Mesothelial cell of epicardium (in vitro differentiated cells): ENCODE measurements around the gene KANK4. TPM values are rescaled to one million over a fixed set of nuclear protein-coding genes. Genes with fewer than 3 reads are reported as not detected.

Source experiments
- DNase-seq, 2 experiments: peaks; one replicate each; pipeline ENCODE4 v3.0.0; 2021; ENCODE audit warnings: low spot score in 2 of 2; ENCODE audit not compliant: unreplicated experiment in 2 of 2
- H3K27ac Mint-ChIP-seq: 2 replicates; pipeline ENCODE4 v1.8.0; 2021; ENCODE audit warnings: mixed read lengths
- H3K27me3 Mint-ChIP-seq: 2 replicates; pipeline ENCODE4 v1.8.0; 2021; ENCODE audit warnings: low read depth, mixed read lengths
- H3K36me3 Mint-ChIP-seq: 2 replicates; pipeline ENCODE4 v1.8.0; 2021; ENCODE audit warnings: mixed read lengths
- H3K4me1 Mint-ChIP-seq: 2 replicates; pipeline ENCODE4 v1.8.0; 2021; ENCODE audit warnings: mixed read lengths
- H3K4me3 Mint-ChIP-seq: 2 replicates; pipeline ENCODE4 v1.8.0; 2021; ENCODE audit warnings: mild to moderate bottlenecking, moderate library complexity, mixed read lengths
- H3K9me3 Mint-ChIP-seq: 2 replicates; pipeline ENCODE4 v1.8.0; 2021; ENCODE audit warnings: mixed read lengths
- total RNA-seq: library from RNA; stranded (reverse); gene quantifications from 3 replicates; pipeline ENCODE4 v1.2.1, GENCODE V29; 2021
- TF ChIP-seq, protein P1 (sequence below): fragments of 200-600 bp; sonication (generic); IDR thresholded peaks from one replicate; pipeline ENCODE4 v1.5.0; 2021; ENCODE audit warnings: antibody characterized with exemption; ENCODE audit not compliant: unreplicated experiment

Gene KANK4
- total RNA-seq, 1 donor from 2014 or later, result 34.3 TPM

DNA sequence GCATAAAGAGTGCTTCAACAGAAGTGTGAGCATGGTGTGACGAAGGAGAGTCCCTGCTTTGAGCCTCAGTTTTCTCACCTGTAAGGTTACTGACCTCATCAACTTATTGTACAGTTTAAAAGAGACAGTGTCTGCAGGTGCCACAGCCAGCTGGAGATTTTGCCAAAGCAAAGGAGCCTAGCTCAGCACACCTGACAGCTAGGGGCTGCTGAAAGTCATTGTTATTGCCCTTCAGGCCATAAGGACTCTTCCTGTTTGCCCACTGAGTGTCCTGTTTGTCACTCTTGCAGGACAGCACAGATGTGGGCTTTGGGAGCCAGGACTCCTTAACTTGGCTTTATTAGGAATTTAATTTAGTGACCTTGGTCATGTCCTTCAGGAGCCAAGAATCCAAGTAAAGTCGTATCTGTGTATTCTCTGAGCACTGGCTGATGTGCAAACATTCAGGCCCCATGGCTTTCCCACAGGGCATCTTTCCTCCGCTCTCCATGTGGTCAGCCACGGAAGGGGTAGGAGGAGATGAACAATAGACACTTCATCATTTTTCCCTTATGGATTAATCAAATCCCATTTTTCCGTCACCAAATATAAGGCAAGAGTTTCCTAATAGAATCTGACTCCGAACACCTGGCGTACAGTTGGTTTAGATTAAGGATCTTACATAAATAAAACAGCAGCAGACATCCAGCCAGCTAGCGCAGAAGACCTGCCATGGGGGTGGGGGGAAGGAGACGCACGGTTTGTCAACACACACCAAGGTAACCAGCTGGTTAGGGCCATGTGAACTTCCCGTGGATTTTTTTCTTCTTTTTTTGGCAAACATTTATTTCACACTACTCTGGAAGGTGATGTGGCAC is 43.1 kb upstream of the KANK4 start:
- Mint-ChIP-seq H3K27me3 (no peaks in the 10 kb centered on the region), H3K36me3 (no peaks in the 10 kb centered on the region), H3K4me1 (peaks cover 11% of the 10 kb centered on the region), H3K9me3 (peaks cover 9% of the 10 kb centered on the region), H3K27ac (no peak overlapping the region), H3K4me3 (no peak overlapping the region)
- no peak for DNase-seq
- TF ChIP-seq, protein P1, sequence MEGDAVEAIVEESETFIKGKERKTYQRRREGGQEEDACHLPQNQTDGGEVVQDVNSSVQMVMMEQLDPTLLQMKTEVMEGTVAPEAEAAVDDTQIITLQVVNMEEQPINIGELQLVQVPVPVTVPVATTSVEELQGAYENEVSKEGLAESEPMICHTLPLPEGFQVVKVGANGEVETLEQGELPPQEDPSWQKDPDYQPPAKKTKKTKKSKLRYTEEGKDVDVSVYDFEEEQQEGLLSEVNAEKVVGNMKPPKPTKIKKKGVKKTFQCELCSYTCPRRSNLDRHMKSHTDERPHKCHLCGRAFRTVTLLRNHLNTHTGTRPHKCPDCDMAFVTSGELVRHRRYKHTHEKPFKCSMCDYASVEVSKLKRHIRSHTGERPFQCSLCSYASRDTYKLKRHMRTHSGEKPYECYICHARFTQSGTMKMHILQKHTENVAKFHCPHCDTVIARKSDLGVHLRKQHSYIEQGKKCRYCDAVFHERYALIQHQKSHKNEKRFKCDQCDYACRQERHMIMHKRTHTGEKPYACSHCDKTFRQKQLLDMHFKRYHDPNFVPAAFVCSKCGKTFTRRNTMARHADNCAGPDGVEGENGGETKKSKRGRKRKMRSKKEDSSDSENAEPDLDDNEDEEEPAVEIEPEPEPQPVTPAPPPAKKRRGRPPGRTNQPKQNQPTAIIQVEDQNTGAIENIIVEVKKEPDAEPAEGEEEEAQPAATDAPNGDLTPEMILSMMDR, result no peak

DNA sequence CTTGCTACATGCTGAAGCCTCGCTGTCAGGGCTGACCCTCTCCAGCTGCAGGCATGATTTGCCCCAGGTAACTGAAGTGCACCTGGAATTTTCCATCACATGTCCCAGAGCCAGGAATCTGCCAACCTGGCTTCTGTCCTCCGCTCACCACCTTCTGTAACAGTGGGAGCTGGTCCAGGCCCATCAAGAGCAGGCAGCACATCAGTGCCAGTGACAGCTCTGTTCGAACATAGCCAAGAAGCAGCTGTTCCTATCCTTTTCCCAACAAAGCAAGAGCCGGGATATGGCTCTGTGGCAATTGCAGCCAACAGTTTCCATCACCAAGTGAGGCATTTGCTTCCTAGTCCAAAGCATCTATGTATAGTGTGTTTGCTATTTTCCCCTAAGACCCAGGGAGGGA is 42.2 kb upstream of the KANK4 start:
- no peak overlapping the region for H3K4me3 Mint-ChIP-seq
- H3K9me3 Mint-ChIP-seq, result peaks cover 4% of the 10 kb centered on the region
- TF ChIP-seq, protein P1, result no peak

DNA sequence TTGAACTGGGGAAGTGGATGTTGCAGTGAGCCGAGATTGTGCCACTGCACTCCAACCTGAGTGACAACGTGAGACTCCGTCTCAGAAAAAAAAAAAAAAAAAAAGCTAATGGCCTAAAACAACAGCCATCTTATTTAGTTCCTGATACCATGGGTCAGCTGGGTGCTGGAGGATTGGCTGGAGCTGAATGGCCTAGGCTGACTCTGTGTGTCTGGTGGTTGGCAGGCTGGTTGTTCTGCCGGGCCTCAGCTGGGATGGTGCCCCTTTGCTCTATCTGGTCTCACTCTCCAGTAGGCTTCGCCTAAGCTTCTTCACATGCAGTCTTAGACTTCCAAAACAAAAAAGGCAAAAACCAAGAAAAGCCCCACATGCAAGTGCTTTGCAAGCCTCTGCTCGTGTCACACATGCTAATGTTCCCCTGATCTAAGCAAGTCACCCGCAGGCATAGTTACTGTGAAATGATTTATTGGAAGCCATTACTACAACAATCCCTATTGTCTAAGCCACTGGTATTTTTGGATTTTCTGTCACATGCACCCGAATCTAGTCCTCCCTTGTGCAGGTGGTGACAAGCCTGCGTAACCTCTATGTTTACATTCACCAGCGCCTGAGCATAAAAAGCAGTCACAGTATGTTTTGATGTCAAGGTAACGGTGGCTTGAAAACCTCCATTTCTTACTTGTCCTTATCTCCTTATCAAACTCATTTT is 39.6 kb upstream of the KANK4 start:
- H3K4me1 Mint-ChIP-seq, result peaks cover 11% of the 10 kb centered on the region
- H3K36me3 Mint-ChIP-seq, result no peaks in the 10 kb centered on the region
- DNase-seq, result no peak
- H3K27me3 Mint-ChIP-seq, result no peaks in the 10 kb centered on the region
- peak overlapping the region; percentile 88 for H3K27ac Mint-ChIP-seq
- TF ChIP-seq, protein P1, result no peak
- no peak overlapping the region for H3K4me3 Mint-ChIP-seq
- peaks cover 4% of the 10 kb centered on the region for H3K9me3 Mint-ChIP-seq

More for the DNA sequence above, 42.2 kb upstream of the KANK4 start:
- no peak overlapping the region for H3K27ac Mint-ChIP-seq
- peaks cover 11% of the 10 kb centered on the region for H3K4me1 Mint-ChIP-seq
- H3K36me3 Mint-ChIP-seq, result no peaks in the 10 kb centered on the region
- H3K27me3 Mint-ChIP-seq, result no peaks in the 10 kb centered on the region
- DNase-seq, result no peak

DNA sequence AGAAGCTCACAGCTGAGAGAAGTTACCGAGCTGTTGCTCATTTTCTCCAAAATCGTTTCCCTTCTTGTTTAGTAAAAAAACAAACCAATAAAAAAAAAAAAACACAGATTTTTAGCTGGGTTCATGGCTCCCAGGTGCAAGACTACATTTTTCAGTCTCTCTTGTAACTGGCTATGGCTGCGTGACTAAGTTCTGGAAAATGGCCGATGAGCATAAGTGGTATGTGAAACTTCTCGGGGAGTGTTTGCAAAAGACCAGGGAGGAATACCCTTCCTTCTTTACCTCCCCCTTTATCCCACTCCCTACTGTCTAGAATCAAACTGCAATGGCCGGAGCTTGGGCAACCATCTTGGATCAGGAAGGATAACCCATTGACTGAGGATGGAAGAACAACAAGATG is 38.7 kb upstream of the KANK4 start:
- no peaks in the 10 kb centered on the region for H3K27me3 Mint-ChIP-seq
- no peak for DNase-seq
- no peaks in the 10 kb centered on the region for H3K9me3 Mint-ChIP-seq
- no peak overlapping the region for H3K27ac Mint-ChIP-seq
- TF ChIP-seq, protein P1, result no peak
- H3K4me1 Mint-ChIP-seq, result peaks cover 11% of the 10 kb centered on the region
- no peaks in the 10 kb centered on the region for H3K36me3 Mint-ChIP-seq
- no peak overlapping the region for H3K4me3 Mint-ChIP-seq

DNA sequence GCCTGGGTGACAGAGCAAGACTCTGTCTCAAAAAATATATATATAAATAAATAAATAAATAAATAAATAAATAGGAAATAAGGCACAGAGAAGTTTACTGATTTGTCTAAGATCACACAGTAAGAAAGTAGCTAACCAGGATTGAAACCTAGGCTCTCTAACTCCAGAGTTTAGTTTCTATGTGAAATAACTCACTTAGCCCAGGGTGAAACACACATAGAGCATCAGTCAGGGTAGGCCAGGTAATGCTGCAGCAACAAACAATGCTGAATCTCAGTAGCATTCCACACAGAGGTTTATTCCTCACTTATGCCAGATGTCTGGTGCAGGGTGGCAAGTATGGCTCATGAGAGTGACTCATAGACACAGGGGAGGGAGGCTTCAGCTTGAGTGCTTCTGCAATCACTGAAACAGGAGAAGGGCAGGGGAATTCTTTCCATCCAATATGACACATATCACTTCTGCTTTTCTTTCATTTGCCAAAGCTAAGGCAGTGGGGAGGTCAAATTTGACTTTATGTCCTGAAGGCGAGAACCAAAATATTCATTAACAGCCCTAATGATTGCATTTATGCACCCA is 37.1 kb upstream of the KANK4 start:
- Mint-ChIP-seq H3K27me3 (no peaks in the 10 kb centered on the region), H3K36me3 (no peaks in the 10 kb centered on the region), H3K9me3 (no peaks in the 10 kb centered on the region), H3K4me1 (peaks cover 11% of the 10 kb centered on the region), H3K4me3 (no peak overlapping the region), H3K27ac (no peak overlapping the region)
- TF ChIP-seq, protein P1, result no peak
- DNase-seq, result no peak
